Fibroblast of the aortic adventitia (primary cell): ENCODE measurements around the gene SUPT5H. TPM values are rescaled to one million over a fixed set of nuclear protein-coding genes. Genes with fewer than 3 reads are reported as not detected.

ENCODE experiments used
- DNase-seq: peaks from one replicate; pipeline ENCODE4 v3.0.0-alpha.2; 2010; ENCODE audit warnings: low read depth
- H3K4me3 ChIP-seq: 2 replicates; pipeline ENCODE4 v1.5.1; 2011; ENCODE audit warnings: low read depth, mild to moderate bottlenecking, control low read depth, low read length, moderate library complexity
- total RNA-seq: library from RNA; depleted of rRNA; stranded (reverse); fragments of >200 nt; gene quantifications from 2 replicates; pipeline ENCODE4 v1.2.3, GENCODE V29; 2012; ENCODE audit warnings: low replicate concordance
- TF ChIP-seq, protein P1 (sequence below): IDR thresholded peaks from 2 replicates; pipeline ENCODE4 v1.5.1; 2011; ENCODE audit warnings: mild to moderate bottlenecking, low read length, control low read depth, inconsistent platforms; ENCODE audit not compliant: insufficient read depth

The SUPT5H gene
- total RNA-seq, 1 donor = 88.2 TPM

DNA sequence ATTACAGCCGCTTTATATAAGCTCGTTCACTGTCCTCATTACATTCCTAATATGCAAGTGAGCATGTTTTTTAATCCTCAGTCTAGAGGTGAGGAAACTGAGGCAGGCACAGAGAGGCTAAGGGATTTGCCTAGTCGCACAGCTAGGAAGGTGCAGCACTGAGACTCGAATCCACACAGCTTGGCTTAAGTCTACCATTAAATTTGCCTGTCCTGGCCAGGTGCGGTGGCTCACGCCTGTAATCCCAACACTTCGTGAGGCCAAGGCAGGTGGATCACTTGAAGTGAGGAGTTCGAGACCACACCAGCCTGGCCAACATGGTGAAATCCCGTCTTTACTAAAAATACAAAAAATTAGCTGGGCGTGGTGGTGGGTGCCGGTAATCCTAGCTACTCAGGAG, 17.7 kb upstream of the SUPT5H start:
- no peak for DNase-seq
- TF ChIP-seq, protein P1, sequence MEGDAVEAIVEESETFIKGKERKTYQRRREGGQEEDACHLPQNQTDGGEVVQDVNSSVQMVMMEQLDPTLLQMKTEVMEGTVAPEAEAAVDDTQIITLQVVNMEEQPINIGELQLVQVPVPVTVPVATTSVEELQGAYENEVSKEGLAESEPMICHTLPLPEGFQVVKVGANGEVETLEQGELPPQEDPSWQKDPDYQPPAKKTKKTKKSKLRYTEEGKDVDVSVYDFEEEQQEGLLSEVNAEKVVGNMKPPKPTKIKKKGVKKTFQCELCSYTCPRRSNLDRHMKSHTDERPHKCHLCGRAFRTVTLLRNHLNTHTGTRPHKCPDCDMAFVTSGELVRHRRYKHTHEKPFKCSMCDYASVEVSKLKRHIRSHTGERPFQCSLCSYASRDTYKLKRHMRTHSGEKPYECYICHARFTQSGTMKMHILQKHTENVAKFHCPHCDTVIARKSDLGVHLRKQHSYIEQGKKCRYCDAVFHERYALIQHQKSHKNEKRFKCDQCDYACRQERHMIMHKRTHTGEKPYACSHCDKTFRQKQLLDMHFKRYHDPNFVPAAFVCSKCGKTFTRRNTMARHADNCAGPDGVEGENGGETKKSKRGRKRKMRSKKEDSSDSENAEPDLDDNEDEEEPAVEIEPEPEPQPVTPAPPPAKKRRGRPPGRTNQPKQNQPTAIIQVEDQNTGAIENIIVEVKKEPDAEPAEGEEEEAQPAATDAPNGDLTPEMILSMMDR = no peak
- no peak overlapping the region for H3K4me3 ChIP-seq

DNA sequence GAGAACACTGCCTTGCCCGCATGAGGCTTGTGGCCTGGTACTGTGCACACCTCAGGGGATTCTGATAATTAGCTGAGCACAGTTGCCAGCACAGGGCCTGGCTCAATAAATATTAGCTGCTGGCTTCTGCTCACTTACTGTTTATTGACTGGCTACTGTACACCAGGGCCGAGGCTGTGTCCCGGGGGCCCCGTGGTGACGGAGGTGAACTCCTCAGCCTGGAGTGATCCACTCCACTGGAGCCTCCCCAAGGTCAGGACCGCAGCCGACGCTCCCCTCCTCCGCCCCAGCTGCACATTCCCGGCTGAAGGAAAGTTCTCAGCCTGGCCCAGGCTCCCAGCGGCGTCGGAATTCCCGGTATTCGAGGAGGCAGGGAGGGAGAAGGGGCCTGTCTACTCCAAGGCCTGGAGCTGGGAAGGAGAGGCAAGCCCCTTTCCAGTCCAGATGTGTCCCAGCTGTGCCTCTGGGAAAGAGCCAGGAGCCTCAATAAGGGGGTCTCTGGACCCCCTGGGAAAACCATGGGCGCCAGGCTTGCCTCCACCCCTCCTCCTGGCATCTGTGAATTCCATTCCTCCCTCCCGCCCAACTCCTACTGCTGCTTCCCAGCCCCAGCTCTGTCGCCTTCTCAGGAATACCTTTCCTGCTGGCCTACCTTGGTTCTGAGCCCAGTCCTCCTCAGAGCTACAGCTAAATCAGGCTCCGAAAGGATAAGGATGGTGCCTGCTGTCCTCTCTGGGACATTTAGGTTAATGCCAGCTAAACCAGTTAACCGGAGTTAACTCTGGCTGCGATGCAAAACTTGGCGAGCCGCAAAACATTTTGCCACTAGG, 16.9 kb upstream of the SUPT5H start:
- H3K4me3 ChIP-seq = no peak overlapping the region
- DNase-seq = peak; percentile 87
- TF ChIP-seq, protein P1 = no peak

GRCh38 chr19:39430675-39431593, 14.4 kb upstream of the SUPT5H start:
- peak; percentile 86 for DNase-seq
- TF ChIP-seq, protein P1 = no peak
- no peak overlapping the region for H3K4me3 ChIP-seq

GRCh38 chr19:39432677-39433025, 12.7 kb upstream of the SUPT5H start:
- H3K4me3 ChIP-seq = no peak overlapping the region
- DNase-seq = no peak
- TF ChIP-seq, protein P1 = no peak

DNA sequence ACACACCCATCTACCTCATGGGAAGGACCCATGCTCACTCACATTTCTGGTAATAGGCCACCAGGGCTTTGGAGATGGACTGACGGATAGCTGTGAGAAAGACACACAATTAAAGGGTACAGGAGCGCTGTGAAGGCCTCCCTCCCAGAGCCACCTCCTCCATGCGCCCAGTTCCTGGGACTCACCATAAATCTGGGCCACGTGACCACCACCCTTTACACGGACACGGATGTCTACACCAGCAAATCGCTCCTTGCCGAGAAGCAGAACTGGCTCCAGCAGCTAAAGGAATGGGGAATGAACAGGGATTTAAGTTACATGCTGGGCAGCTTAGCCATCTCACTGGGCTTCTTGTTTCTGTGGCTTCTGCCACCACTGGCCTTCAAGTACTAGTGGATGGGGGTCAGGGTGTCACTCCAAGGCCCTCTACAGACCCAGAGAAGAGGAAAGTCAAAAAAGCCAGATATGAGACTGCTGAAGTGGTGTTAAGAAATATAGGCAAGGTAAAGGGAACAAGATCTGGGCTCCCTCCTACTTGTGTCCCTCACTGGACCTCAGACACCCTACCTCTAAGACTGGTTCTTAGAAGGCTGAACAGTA, 11.8 kb upstream of the SUPT5H start:
- DNase-seq = no peak
- H3K4me3 ChIP-seq = no peak overlapping the region
- TF ChIP-seq, protein P1 = no peak

DNA sequence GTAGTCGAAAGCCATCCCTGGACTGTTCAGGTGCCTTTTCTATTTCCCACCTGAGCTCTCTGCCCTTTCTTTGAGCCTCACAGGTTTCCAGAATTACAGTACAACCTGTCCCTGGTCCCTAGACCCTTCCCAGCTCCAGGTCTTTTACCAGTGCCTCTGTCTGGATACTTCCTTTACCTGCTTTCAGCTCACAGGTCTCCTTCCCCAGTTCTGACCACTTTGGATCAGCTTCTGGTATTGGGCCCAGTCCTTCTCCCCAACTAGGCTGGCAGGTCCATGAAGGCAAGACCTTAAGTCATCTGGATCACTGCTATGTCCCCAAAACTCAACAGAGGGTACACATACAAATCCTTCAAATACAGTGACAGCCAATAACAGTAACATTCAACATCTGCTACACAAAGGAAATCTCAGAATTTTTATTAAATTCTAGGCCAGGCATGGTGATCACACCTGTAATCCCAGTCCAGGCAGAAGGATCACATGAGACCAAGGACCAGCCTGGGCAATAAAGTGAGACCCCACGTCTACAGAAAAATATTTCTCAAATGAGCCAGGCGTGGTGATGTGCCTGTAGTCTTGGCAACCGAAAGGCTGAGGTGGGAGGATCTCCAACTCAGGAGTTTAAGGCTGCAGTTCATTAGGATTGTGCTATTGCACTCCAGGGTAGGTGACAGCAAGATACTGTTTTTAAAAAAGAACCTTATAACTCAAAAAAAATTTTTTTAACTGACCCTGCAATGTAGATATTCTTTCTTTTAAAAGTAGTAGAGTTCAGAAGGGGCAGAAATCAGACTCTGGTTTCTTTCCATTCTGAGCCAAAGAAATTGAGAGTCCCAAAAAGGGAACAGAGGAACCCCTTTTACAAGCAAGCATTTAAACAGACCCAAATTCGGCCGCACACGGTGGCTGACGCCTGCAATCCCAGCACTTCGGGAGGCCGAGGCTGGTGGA, 11.0 kb upstream of the SUPT5H start:
- DNase-seq = no peak
- peak overlapping the region; percentile 94 for H3K4me3 ChIP-seq
- TF ChIP-seq, protein P1 = no peak
